Measurements from ENCODE around the gene ANLN. TPM values are rescaled to one million over a fixed set of nuclear protein-coding genes. Genes with fewer than 3 reads are reported as not detected.
"Not testable (repeated sequence)": the region's sequence is repeated elsewhere in the genome, so short reads cannot be mapped to it uniquely, and the experiment has no call there.

ANLN gene
- total RNA-seq, 2 donors from 2014 or later = 3.9 to 13.7 TPM

- intact Hi-C loops (cut with DNase I, micrococcal nuclease) = no loop called here
- ATAC-seq (no peak), DNase-seq (no peak)
These were observed 66.5 kb downstream of the ANLN start for GRCh38 chr7:36456138-36456537.

GRCh38 chr7:36456548-36456947 lies 66.9 kb downstream of the ANLN start:
- ATAC-seq (no peak), DNase-seq (no peak)
- intact Hi-C loops (cut with DNase I, micrococcal nuclease) = no loop called here

GRCh38 chr7:36459236-36459960 lies 69.7 kb downstream of the ANLN start:
- DNase-seq (no peak), ATAC-seq (no peak)
- intact Hi-C loops (cut with DNase I, micrococcal nuclease) = no loop called here

- DNase-seq = no peak
- ATAC-seq = no peak
- intact Hi-C loops (cut with DNase I, micrococcal nuclease) = no loop called here
These were observed 71.3 kb downstream of the ANLN start for GRCh38 chr7:36460811-36461429.

GRCh38 chr7:36462551-36463137 lies 73.0 kb downstream of the ANLN start:
- no peak for ATAC-seq
- no peak for DNase-seq
- intact Hi-C loops (cut with DNase I, micrococcal nuclease) = no loop called here

- intact Hi-C loops (cut with DNase I, micrococcal nuclease) = no loop called here
- ATAC-seq = no peak
These were observed 74.6 kb downstream of the ANLN start for GRCh38 chr7:36464271-36464670.

GRCh38 chr7:36466001-36466400 lies 76.3 kb downstream of the ANLN start:
- ATAC-seq; intact Hi-C loops (cut with DNase I, micrococcal nuclease); DNase-seq: not testable (repeated sequence)

More at GRCh38 chr7:36464271-36464670, 74.6 kb downstream of the ANLN start:
- no peak for DNase-seq

- intact Hi-C loops (cut with DNase I, micrococcal nuclease) = no loop called here
- no peak for DNase-seq
- ATAC-seq = no peak
These were observed 78.9 kb downstream of the ANLN start for GRCh38 chr7:36468370-36469101.

GRCh38 chr7:36469236-36469635 lies 79.6 kb downstream of the ANLN start:
- intact Hi-C loops (cut with DNase I, micrococcal nuclease) = no loop called here
- DNase-seq (no peak), ATAC-seq (no peak)

- no peak for DNase-seq
- ATAC-seq = no peak
- intact Hi-C loops (cut with DNase I, micrococcal nuclease) = loop anchor here in 1 of 2 donors (10.0 kb wide), 1 partner anchor 713 kb away; no protein-coding TSS in a partner anchor
These were observed 82.6 kb downstream of the ANLN start for GRCh38 chr7:36472141-36472729.

- intact Hi-C loops (cut with DNase I, micrococcal nuclease) = loop anchor here in 1 of 2 donors (10.0 kb wide), 1 partner anchor 711 kb away; no protein-coding TSS in a partner anchor
- peak; percentile 77 for ATAC-seq
- peak in 1 of 2 donors; percentile 79 for DNase-seq
These were observed 84.0 kb downstream of the ANLN start for GRCh38 chr7:36473454-36474282.

- DNase-seq = no peak
- ATAC-seq = no peak
- intact Hi-C loops (cut with DNase I, micrococcal nuclease) = loop anchor here in 1 of 2 donors (10.0 kb wide), 1 partner anchor 710 kb away; no protein-coding TSS in a partner anchor
These were observed 84.8 kb downstream of the ANLN start for GRCh38 chr7:36474283-36475010.

- no peak for ATAC-seq
- intact Hi-C loops (cut with DNase I, micrococcal nuclease) = loop anchor here in 1 of 2 donors (10.0 kb wide), 1 partner anchor 710 kb away; no protein-coding TSS in a partner anchor
These were observed 85.3 kb downstream of the ANLN start for GRCh38 chr7:36475011-36475342.

GRCh38 chr7:36475381-36475780 lies 85.7 kb downstream of the ANLN start:
- DNase-seq (no peak), ATAC-seq (no peak)

More at GRCh38 chr7:36475011-36475342, 85.3 kb downstream of the ANLN start:
- DNase-seq = no peak

GRCh38 chr7:36478745-36479144 lies 89.1 kb downstream of the ANLN start:
- no peak for DNase-seq
- intact Hi-C loops (cut with DNase I, micrococcal nuclease) = loop anchor here in 1 of 2 donors (10.0 kb wide), 1 partner anchor 706 kb away; no protein-coding TSS in a partner anchor
- no peak for ATAC-seq

More at GRCh38 chr7:36475381-36475780, 85.7 kb downstream of the ANLN start:
- intact Hi-C loops (cut with DNase I, micrococcal nuclease) = loop anchor here in 1 of 2 donors (10.0 kb wide), 1 partner anchor 709 kb away; no protein-coding TSS in a partner anchor

GRCh38 chr7:36483853-36484252 lies 94.2 kb downstream of the ANLN start:
- DNase-seq; intact Hi-C loops (cut with DNase I, micrococcal nuclease): not testable (repeated sequence)
- ATAC-seq = peak; percentile 18

GRCh38 chr7:36484265-36484664 lies 94.6 kb downstream of the ANLN start:
- intact Hi-C loops (cut with DNase I, micrococcal nuclease) = no loop called here
- peak; percentile 92 for ATAC-seq
- peak in 1 of 2 donors; percentile 25 for DNase-seq

All from left colon (tissue), 2 donors.